ENCODE data around the gene PAGR1. TPM values are rescaled to one million over a fixed set of nuclear protein-coding genes. Genes with fewer than 3 reads are reported as not detected.

PAGR1 gene
- polyA plus RNA-seq, 1 of the 3 experiments (the other 2 are of a cell fraction): 57.7 TPM

DNA sequence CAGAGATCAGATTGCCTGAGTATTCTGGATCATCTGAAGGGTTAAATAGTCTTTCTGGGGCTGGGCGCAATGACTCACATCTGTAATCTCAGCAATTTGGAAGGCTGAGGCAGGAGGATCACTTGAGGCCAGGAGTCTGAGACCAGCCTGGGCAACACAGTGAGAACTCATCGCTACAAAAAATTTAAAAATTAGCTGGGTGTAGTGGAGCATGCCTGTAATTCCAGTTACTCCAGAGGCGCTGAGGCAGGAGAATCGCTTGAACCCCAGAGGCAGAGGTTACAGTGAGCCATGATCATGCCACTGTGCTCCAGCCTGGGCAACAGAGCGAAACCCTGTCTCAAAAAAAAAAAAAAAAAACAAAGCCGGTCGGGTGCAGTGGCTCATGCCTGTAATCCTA is 20.0 kb downstream of the PAGR1 start:
- H3K4me1 ChIP-seq (ENCODE audit: control insufficient read depth in 1 of 2, insufficient read depth in 2 of 2, low read depth in 1 of 2, low read length in 1 of 2): no peaks in the 10 kb centered on the region
- H3K27ac ChIP-seq (ENCODE audit: low read depth in 2 of 2, low read length in 1 of 2): no peak overlapping the region
- H4K20me1 ChIP-seq (ENCODE audit: insufficient read depth): no peaks in the 10 kb centered on the region
- no peak overlapping the region for H3K4me3 ChIP-seq (ENCODE audit: low read depth in 2 of 2, low read length in 1 of 2)
- CTCF ChIA-PET: interaction anchor here (3.0 to 3.9 kb wide), 2 partner anchors 13 to 19 kb away, joined by 8 to 19 read pairs; partner anchors contain the start of gene PAGR1
- H2AFZ ChIP-seq (ENCODE audit: low read depth): no peak overlapping the region
- H3K27me3 ChIP-seq (ENCODE audit: insufficient read depth): no peaks in the 10 kb centered on the region
- H3K79me2 ChIP-seq (ENCODE audit: insufficient read depth): peaks cover 1% of the 10 kb centered on the region
- H3K9ac ChIP-seq: no peak overlapping the region
- H3K36me3 ChIP-seq (replicated peaks in 1 of 2; ENCODE audit: control insufficient read depth in 1 of 2, insufficient read depth in 2 of 2, low read length in 1 of 2): peaks cover 25 to 41% of the 10 kb centered on the region in 2 experiments
- DNase-seq: no peak
- H3K9me3 ChIP-seq: no peaks in the 10 kb centered on the region
- POLR2A ChIA-PET: no interaction called here
- H3F3A ChIP-seq (replicated peaks; ENCODE audit: insufficient read depth): peaks cover 4% of the 10 kb centered on the region
- no peaks in the 10 kb centered on the region for H3K9me2 ChIP-seq
- TF ChIP-seq TCF12 (IDR thresholded peaks at IDR 0.05) (no peak), PBX3 (IDR thresholded peaks at IDR 0.05) (no peak)
- H3K4me2 ChIP-seq: no peak overlapping the region
- WGBS (ENCODE audit: low lambda C conversion rate): 95% methylated on average over 7 of the region's 7 CpGs

- CTCF ChIA-PET: interaction anchor here (3.9 kb wide), 1 partner anchor 12 kb away, joined by 19 read pairs; no protein-coding TSS in a partner anchor
- no peak overlapping the region for H2AFZ ChIP-seq (ENCODE audit: low read depth)
- no peaks in the 10 kb centered on the region; the same call in 1 of the 2 replicates for H3K79me2 ChIP-seq (ENCODE audit: insufficient read depth)
- H3K4me2 ChIP-seq: no peak overlapping the region
- no peaks in the 10 kb centered on the region for H4K20me1 ChIP-seq (ENCODE audit: insufficient read depth)
- no peak overlapping the region for H3K4me3 ChIP-seq (ENCODE audit: low read depth in 2 of 2, low read length in 1 of 2)
- 96% methylated on average over 9 of the region's 15 CpGs for WGBS (ENCODE audit: low lambda C conversion rate)
- H3F3A ChIP-seq (replicated peaks; ENCODE audit: insufficient read depth): peaks cover 4% of the 10 kb centered on the region
- no peak overlapping the region for H3K27ac ChIP-seq (ENCODE audit: low read depth in 2 of 2, low read length in 1 of 2)
- DNase-seq: no peak
- no peak overlapping the region for H3K9ac ChIP-seq
- H3K36me3 ChIP-seq (replicated peaks in 1 of 2; ENCODE audit: control insufficient read depth in 1 of 2, insufficient read depth in 2 of 2, low read length in 1 of 2): peaks cover 32 to 41% of the 10 kb centered on the region in 2 experiments
- no peaks in the 10 kb centered on the region for H3K4me1 ChIP-seq (ENCODE audit: control insufficient read depth in 1 of 2, insufficient read depth in 2 of 2, low read depth in 1 of 2, low read length in 1 of 2)
- TF ChIP-seq CHD2 (IDR thresholded peaks at IDR 0.05; ENCODE audit: low read length, partially characterized antibody) (no peak), USF2 (IDR thresholded peaks at IDR 0.05; ENCODE audit: borderline replicate concordance, low read depth, low read length) (no peak), TCF12 (IDR thresholded peaks at IDR 0.05) (no peak), RCOR1 (IDR thresholded peaks at IDR 0.05; ENCODE audit: low read length) (no peak), ELF1 (IDR thresholded peaks at IDR 0.05) (no peak), RAD21 (IDR thresholded peaks at IDR 0.05; ENCODE audit: low read length) (no peak)
- TF ChIP-seq, protein P1, sequence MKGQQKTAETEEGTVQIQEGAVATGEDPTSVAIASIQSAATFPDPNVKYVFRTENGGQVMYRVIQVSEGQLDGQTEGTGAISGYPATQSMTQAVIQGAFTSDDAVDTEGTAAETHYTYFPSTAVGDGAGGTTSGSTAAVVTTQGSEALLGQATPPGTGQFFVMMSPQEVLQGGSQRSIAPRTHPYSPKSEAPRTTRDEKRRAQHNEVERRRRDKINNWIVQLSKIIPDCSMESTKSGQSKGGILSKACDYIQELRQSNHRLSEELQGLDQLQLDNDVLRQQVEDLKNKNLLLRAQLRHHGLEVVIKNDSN (IDR thresholded peaks at IDR 0.05; ENCODE audit: borderline replicate concordance, low read depth): no peak
- no peaks in the 10 kb centered on the region for H3K27me3 ChIP-seq (ENCODE audit: insufficient read depth)
- H3K9me2 ChIP-seq: no peaks in the 10 kb centered on the region
- POLR2A ChIA-PET: no interaction called here
- H3K9me3 ChIP-seq: no peaks in the 10 kb centered on the region
These were observed 20.7 kb downstream of the PAGR1 start for GRCh38 chr16:29836623-29837022.

DNA sequence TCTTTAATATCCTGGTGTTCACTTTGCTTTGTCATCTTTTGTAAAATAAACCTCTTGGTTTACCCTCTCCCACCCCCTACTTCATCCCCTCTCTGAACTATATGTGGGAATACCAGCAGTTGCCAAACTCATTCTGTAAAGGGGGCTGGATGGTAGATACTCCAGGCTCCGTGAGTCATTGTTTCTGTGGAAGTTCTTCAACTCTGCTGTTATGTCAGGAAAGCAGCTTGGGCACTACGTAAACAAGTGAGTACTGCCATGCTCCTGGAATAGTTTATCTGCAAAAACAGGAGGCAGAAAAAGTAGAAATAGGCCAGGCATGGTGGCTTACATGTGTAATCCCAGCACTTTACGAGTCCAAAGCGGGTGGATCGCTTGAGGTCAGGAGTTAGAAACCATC is 21.9 kb downstream of the PAGR1 start:
- Histone ChIP-seq H3K79me2 (ENCODE audit: insufficient read depth) (no peaks in the 10 kb centered on the region; the same call in 1 of the 2 replicates), H3K4me3 (ENCODE audit: low read depth in 2 of 2, low read length in 1 of 2) (no peak overlapping the region), H4K20me1 (ENCODE audit: insufficient read depth) (no peaks in the 10 kb centered on the region), H3K4me1 (ENCODE audit: control insufficient read depth in 1 of 2, insufficient read depth in 2 of 2, low read depth in 1 of 2, low read length in 1 of 2) (no peaks in the 10 kb centered on the region), H3K9me2 (no peaks in the 10 kb centered on the region), H3K4me2 (no peak overlapping the region), H3F3A (replicated peaks; ENCODE audit: insufficient read depth) (peaks cover 6% of the 10 kb centered on the region), H3K9me3 (no peaks in the 10 kb centered on the region), H3K27ac (ENCODE audit: low read depth in 2 of 2, low read length in 1 of 2) (no peak overlapping the region), H3K27me3 (ENCODE audit: insufficient read depth) (no peaks in the 10 kb centered on the region), H3K9ac (no peak overlapping the region), H3K36me3 (replicated peaks in 1 of 2; ENCODE audit: control insufficient read depth in 1 of 2, insufficient read depth in 2 of 2, low read length in 1 of 2) (peaks cover 39 to 44% of the 10 kb centered on the region in 2 experiments), H2AFZ (ENCODE audit: low read depth) (no peak overlapping the region)
- WGBS (ENCODE audit: low lambda C conversion rate): 95% methylated on average over 5 of the region's 5 CpGs
- TF ChIP-seq JUND (IDR thresholded peaks at IDR 0.05) (no peak), SIN3A (IDR thresholded peaks at IDR 0.05; ENCODE audit: borderline replicate concordance, low read depth, low read length) (no peak), RFX5 (IDR thresholded peaks at IDR 0.05; ENCODE audit: low read length) (no peak), TCF12 (IDR thresholded peaks at IDR 0.05) (no peak), GABPA (IDR thresholded peaks at IDR 0.05; ENCODE audit: low read depth) (no peak), TAF1 (IDR thresholded peaks at IDR 0.05; ENCODE audit: borderline replicate concordance, low read depth, low read length) (no peak)
- ChIA-PET POLR2A (interaction anchor here (0.9 kb wide), 1 partner anchor 30 kb away, joined by 5 read pairs; no protein-coding TSS in a partner anchor), CTCF (interaction anchor here (0.7 to 3.9 kb wide), 3 partner anchors 11 to 22 kb away, joined by 3 to 23 read pairs (median 19); partner anchors contain the start of gene PAGR1)
- DNase-seq: no peak
